Transverse colon (tissue), 4 donors: ENCODE data around the gene KCNK15.

Source experiments
- CTCF ChIP-seq, 5 experiments: fragments of 200-600 bp in 3 of 5; fragments of 450-650 bp in 2 of 5; sonication (generic) in 3 of 5; IDR thresholded peaks; 1 replicate in 2 of 5; 2 replicates in 3 of 5; pipeline ENCODE4 v1.5.1; 2016 to 2017; ENCODE audit warnings: antibody characterized with exemption in 5 of 5, inconsistent platforms in 3 of 5, mild to moderate bottlenecking in 2 of 5, moderate library complexity in 1 of 5
- EP300 ChIP-seq: sonication (generic); formaldehyde crosslinking; IDR thresholded peaks from one replicate; pipeline ENCODE4 v1.6.1; 2017; ENCODE audit warnings: antibody characterized with exemption, low read depth
- POLR2A ChIP-seq: fragments of 450-650 bp; IDR thresholded peaks from one replicate; pipeline ENCODE4 v1.6.1; 2016; ENCODE audit warnings: antibody characterized with exemption, mild to moderate bottlenecking, moderate library complexity
- POLR2AphosphoS5 ChIP-seq, 3 donors: sonication (generic); formaldehyde crosslinking; IDR thresholded peaks; one replicate each; pipeline ENCODE4 v1.6.1; 2016; ENCODE audit warnings: antibody characterized with exemption in 3 of 3

- TF ChIP-seq POLR2A: no peak
- no peak for TF ChIP-seq CTCF (IDR thresholded peaks at IDR 0.05)
- TF ChIP-seq POLR2AphosphoS5 (IDR thresholded peaks at IDR 0.05): no peak
- no peak for TF ChIP-seq EP300
Measured at GRCh38 chr20:44727039-44727438, 18.6 kb upstream of the KCNK15 start.
